Cardiac fibroblast (primary cell): ENCODE results near the gene PISD.

Source experiments
- DNase-seq, 2 donors: peaks; one replicate each; pipeline versions ENCODE4 v3.0.0 to v3.0.0-alpha.2; 2010; ENCODE audit warnings: low read depth in 2 of 2
- H3K4me3 ChIP-seq, 2 donors: replicated peaks in 1 of 2; 1 replicate in 1 of 2; 2 replicates in 1 of 2; pipeline ENCODE4 v1.5.1; 2011; ENCODE audit warnings: low read depth in 2 of 2, low read length in 2 of 2, mild to moderate bottlenecking in 2 of 2, moderate library complexity in 1 of 2
- TF ChIP-seq, protein P1 (sequence below): IDR thresholded peaks from one replicate; pipeline ENCODE4 v1.5.1; 2011; ENCODE audit warnings: low read depth, mild to moderate bottlenecking, low read length, inconsistent platforms

PISD gene

DNA sequence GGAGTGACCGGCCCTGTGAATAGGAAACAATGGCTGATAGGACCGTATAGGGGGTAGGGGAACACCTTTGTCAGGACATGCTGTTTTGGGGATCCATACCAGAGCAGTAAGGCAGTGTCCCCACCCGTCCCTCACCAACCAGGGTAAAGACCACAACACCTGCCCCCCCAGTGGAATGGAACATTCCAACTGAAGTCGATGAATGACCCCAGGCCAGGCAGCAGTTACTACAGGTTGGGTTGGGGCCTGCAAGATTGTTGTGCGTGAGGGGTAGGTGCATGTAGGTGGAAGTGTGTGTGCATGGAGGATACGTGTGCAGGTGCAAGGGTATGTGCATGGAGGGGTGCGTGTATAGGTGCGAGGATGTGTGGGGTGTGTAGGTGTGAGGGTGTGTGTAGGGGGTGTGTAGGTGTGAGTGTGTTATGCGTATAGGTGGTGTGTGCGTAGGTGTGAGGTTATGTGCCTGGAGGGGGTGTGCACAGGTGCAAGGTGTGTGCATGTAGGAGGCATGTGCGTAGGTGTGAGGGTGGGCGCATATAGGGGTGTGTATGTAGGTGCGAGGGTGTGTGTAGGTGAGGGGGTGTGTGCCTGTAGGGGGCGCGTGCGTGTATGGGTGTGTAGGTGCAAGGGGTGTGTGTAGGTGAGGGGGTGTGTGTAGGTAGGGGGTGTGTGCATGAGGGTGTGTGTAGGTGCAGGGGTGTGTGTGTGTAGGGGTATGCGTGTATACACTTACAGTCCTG lies 32.9 kb downstream of the PISD start:
- H3K4me3 ChIP-seq, result peak overlapping the region; percentile 78 to 91
- TF ChIP-seq, protein P1, sequence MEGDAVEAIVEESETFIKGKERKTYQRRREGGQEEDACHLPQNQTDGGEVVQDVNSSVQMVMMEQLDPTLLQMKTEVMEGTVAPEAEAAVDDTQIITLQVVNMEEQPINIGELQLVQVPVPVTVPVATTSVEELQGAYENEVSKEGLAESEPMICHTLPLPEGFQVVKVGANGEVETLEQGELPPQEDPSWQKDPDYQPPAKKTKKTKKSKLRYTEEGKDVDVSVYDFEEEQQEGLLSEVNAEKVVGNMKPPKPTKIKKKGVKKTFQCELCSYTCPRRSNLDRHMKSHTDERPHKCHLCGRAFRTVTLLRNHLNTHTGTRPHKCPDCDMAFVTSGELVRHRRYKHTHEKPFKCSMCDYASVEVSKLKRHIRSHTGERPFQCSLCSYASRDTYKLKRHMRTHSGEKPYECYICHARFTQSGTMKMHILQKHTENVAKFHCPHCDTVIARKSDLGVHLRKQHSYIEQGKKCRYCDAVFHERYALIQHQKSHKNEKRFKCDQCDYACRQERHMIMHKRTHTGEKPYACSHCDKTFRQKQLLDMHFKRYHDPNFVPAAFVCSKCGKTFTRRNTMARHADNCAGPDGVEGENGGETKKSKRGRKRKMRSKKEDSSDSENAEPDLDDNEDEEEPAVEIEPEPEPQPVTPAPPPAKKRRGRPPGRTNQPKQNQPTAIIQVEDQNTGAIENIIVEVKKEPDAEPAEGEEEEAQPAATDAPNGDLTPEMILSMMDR, result no peak
- no peak for DNase-seq

GRCh38 chr22:31628362-31628761 lies 33.7 kb downstream of the PISD start:
- TF ChIP-seq, protein P1, result no peak
- no peak for DNase-seq

GRCh38 chr22:31627223-31627731 lies 34.7 kb downstream of the PISD start:
- TF ChIP-seq, protein P1, result no peak
- peak in 1 of 2 donors; percentile 39 for DNase-seq
- no peak overlapping the region for H3K4me3 ChIP-seq

More at GRCh38 chr22:31628362-31628761, 33.7 kb downstream of the PISD start:
- no peak overlapping the region for H3K4me3 ChIP-seq

GRCh38 chr22:31626427-31627150 lies 35.4 kb downstream of the PISD start:
- no peak overlapping the region for H3K4me3 ChIP-seq
- TF ChIP-seq, protein P1, result no peak
- peak in 1 of 2 donors; percentile 68 for DNase-seq

GRCh38 chr22:31625661-31626426 lies 36.2 kb downstream of the PISD start:
- TF ChIP-seq, protein P1, result no peak
- no peak overlapping the region for H3K4me3 ChIP-seq

DNA sequence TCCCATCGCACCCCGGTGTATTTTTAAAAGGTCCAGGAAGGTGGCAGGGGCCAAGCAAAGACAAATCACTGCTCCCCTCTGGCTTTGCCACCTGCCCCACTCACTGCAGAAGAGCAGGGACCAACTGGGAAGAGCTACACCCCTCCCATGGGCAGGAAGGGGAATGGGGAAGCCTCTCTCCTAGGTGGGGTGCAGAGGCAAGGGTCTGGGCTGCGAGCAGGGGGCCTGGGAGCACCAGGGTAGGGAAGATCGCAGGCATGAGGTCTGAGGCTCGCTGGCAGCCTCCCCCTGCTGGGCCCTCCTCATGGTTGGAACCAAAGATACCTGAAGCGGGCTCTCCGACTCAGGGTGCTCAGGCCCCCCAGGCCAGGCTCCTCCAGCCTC lies 36.8 kb downstream of the PISD start:
- TF ChIP-seq, protein P1, result no peak
- DNase-seq, result no peak
- H3K4me3 ChIP-seq, result peak overlapping the region in 1 of 2 donors; percentile 19

More at GRCh38 chr22:31625661-31626426, 36.2 kb downstream of the PISD start:
- DNase-seq, result peak; percentile 50 to 52
